K562 (cell line): ENCODE results near the gene SENP7. TPM values are rescaled to one million over a fixed set of nuclear protein-coding genes. Genes with fewer than 3 reads are reported as not detected.

Experiments used
- ARHGAP35 ChIP-seq: fragments of 450-650 bp; IDR thresholded peaks from 2 replicates; pipeline ENCODE4 v1.6.1; 2018; ENCODE audit not compliant: partially characterized antibody
- BMI1 ChIP-seq: fragments of 150-350 bp; IDR thresholded peaks from 2 replicates; pipeline ENCODE4 v1.6.1; 2014; ENCODE audit warnings: low read length
- CBX8 ChIP-seq: fragments of 200-600 bp; sonication (generic); IDR thresholded peaks from 2 replicates; pipeline ENCODE4 v1.6.1; 2012; ENCODE audit warnings: borderline replicate concordance, mixed run types, low read depth, mild to moderate bottlenecking, moderate library complexity, mixed read lengths, low read length, control low read depth, inconsistent platforms; ENCODE audit not compliant: poor library complexity, severe bottlenecking; ENCODE audit errors: extremely low read depth
- FOSL1 ChIP-seq: fragments of 200-800 bp; sonication (Bioruptor generic); conservative IDR thresholded peaks from 2 replicates; pipeline ENCODE4 v1.6.1; 2016; ENCODE audit warnings: missing genetic modification characterization, missing compliant biosample characterization
- FOXA3 ChIP-seq, 2 experiments: fragments of 450-650 bp in 1 of 2; sonication (generic) in 1 of 2; formaldehyde crosslinking; IDR thresholded peaks in 1 of 2; conservative IDR thresholded peaks in 1 of 2; 2 replicates each; pipeline versions ENCODE4 v1.4.0 to v1.8.0; 2020 to 2022; ENCODE audit warnings: mild to moderate bottlenecking in 2 of 2, missing genetic modification reagents in 1 of 2
- FOXJ3 ChIP-seq: sonication (generic); formaldehyde crosslinking; IDR thresholded peaks from 2 replicates; pipeline ENCODE4 v1.4.0; 2020; ENCODE audit warnings: mild to moderate bottlenecking, missing genetic modification reagents
- HIVEP1 ChIP-seq: fragments of 250-450 bp; sonication (Bioruptor Pico); IDR thresholded peaks from 2 replicates; pipeline ENCODE4 v1.4.0; 2020; ENCODE audit warnings: mild to moderate bottlenecking
- HMGN3 ChIP-seq: IDR thresholded peaks from 2 replicates; pipeline ENCODE4 v1.6.1; 2011; ENCODE audit warnings: borderline replicate concordance, low read depth, mild to moderate bottlenecking, mixed read lengths, low read length; ENCODE audit not compliant: insufficient read length; ENCODE audit errors: extremely low read depth
- JUND ChIP-seq, 2 experiments: IDR thresholded peaks; 2 replicates in 1 of 2; 3 replicates in 1 of 2; pipeline ENCODE4 v1.6.1; 2011; ENCODE audit warnings: borderline replicate concordance in 2 of 2, low read depth in 2 of 2, low read length in 2 of 2, improper control_type of control experiment in 1 of 2, missing biosample characterization in 1 of 2, missing genetic modification characterization in 1 of 2, missing genetic modification reagents in 1 of 2
- MAFG ChIP-seq: fragments of 450-650 bp; conservative IDR thresholded peaks from 2 replicates; pipeline ENCODE4 v1.6.1; 2016; ENCODE audit warnings: missing genetic modification characterization, missing compliant biosample characterization
- MAFK ChIP-seq: IDR thresholded peaks from 2 replicates; pipeline ENCODE4 v1.6.1; 2011; ENCODE audit warnings: low read length, improper control_type of control experiment
- MXD1 ChIP-seq: fragments of 250-450 bp; sonication (Bioruptor Pico); IDR thresholded peaks from 2 replicates; pipeline ENCODE4 v1.8.0; 2021; ENCODE audit warnings: borderline replicate concordance, mild to moderate bottlenecking, moderate library complexity; ENCODE audit not compliant: poor library complexity, severe bottlenecking
- MYBL2 ChIP-seq, 2 experiments: fragments of 450-650 bp in 1 of 2; sonication (generic) in 1 of 2; formaldehyde crosslinking in 1 of 2; IDR thresholded peaks; 2 replicates each; pipeline versions ENCODE4 v1.6.1 to v1.8.1; 2017 to 2022; ENCODE audit warnings: borderline replicate concordance in 1 of 2, inconsistent platforms in 1 of 2, low read depth in 1 of 2, mild to moderate bottlenecking in 1 of 2, missing genetic modification reagents in 1 of 2, moderate library complexity in 1 of 2
- NFATC3 ChIP-seq: fragments of 450-650 bp; IDR thresholded peaks from 2 replicates; pipeline ENCODE4 v1.6.1; 2017; ENCODE audit warnings: mild to moderate bottlenecking
- NFE2 ChIP-seq: IDR thresholded peaks from 2 replicates; pipeline ENCODE4 v1.6.1; 2014; ENCODE audit warnings: antibody characterized with exemption, low read depth
- NFIC ChIP-seq: fragments of 450-650 bp; IDR thresholded peaks from 2 replicates; pipeline ENCODE4 v1.6.1; 2017; ENCODE audit warnings: mild to moderate bottlenecking, inconsistent platforms
- POU5F1 ChIP-seq: fragments of 150-350 bp; IDR thresholded peaks from 2 replicates; pipeline ENCODE4 v1.6.1; 2014; ENCODE audit warnings: borderline replicate concordance, low read length, low read depth, mild to moderate bottlenecking; ENCODE audit not compliant: partially characterized antibody
- SLC30A9 ChIP-seq: fragments of 250-450 bp; sonication (Bioruptor Pico); IDR thresholded peaks from 2 replicates; pipeline ENCODE4 v1.8.0; 2022; ENCODE audit warnings: mild to moderate bottlenecking, moderate library complexity
- STAT5A ChIP-seq: IDR thresholded peaks from 2 replicates; pipeline ENCODE4 v1.6.1; 2012; ENCODE audit warnings: low read length, inconsistent platforms, borderline replicate concordance
- TEAD2 ChIP-seq: fragments of 450-650 bp; IDR thresholded peaks from 2 replicates; pipeline ENCODE4 v1.6.1; 2016; ENCODE audit warnings: missing genetic modification characterization, control low read depth, missing compliant biosample characterization
- ZNF175 ChIP-seq: fragments of 200-800 bp; sonication (Bioruptor generic); IDR thresholded peaks from 2 replicates; pipeline ENCODE4 v1.6.1; 2016; ENCODE audit warnings: low read depth, mild to moderate bottlenecking, missing genetic modification characterization, missing compliant biosample characterization
- ZNF57 ChIP-seq: fragments of 450-650 bp; formaldehyde crosslinking; IDR thresholded peaks from 2 replicates; pipeline ENCODE4 v1.4.0; 2020; ENCODE audit warnings: mild to moderate bottlenecking, moderate library complexity
- polyA plus RNA-seq, 8 experiments: library from polyadenylated mRNA; depleted of rRNA in 4 of 8; stranded (reverse) in 5 of 8; unstranded in 3 of 8; fragments of >200 nt; fragmentation: Nextera tagmentation in 2 of 8; fragmentation: Illumina TruSeq in 1 of 8; extraction: Ambion mirVana in 2 of 8; extraction: Trizol in 1 of 8; gene quantifications; 2 replicates each; pipeline versions ENCODE4 v1.2.1 to v1.2.3, GENCODE V29; 2011 to 2014; ENCODE audit warnings: inconsistent platforms in 1 of 8, missing spikeins in 1 of 8
- total RNA-seq, 7 experiments: library from RNA; depleted of rRNA in 6 of 7; stranded (reverse); fragments of >200 nt in 6 of 7; fragmentation: Illumina TruSeq in 2 of 7; extraction: Trizol in 2 of 7; gene quantifications; 2 replicates each; pipeline versions ENCODE4 v1.2.1 to v1.2.3, GENCODE V29; 2011 to 2021; ENCODE audit warnings: low replicate concordance in 1 of 7
- TF ChIP-seq, protein P1 (sequence below): fragments of 450-650 bp; IDR thresholded peaks from 2 replicates; pipeline ENCODE4 v1.6.1; 2017; ENCODE audit warnings: antibody characterized with exemption, mild to moderate bottlenecking

Gene SENP7
- total and polyA plus RNA-seq, 9 of the 15 experiments (the other 6 are each of a cell fraction or from before 2014, with no cell fraction given): 4.1 to 21.9 (median 10.7) TPM

GRCh38 chr3:101484805-101485620 lies 28.0 kb downstream of the SENP7 start (continued):
- TF ChIP-seq MXD1 (CRISPR knock-in tag) (no peak), TEAD2 (tag) (no peak), FOXJ3 (CRISPR knock-in tag) (no peak), MYBL2 (IDR thresholded peaks at IDR 0.05; ENCODE audit: low read depth) (no peak), MYBL2 (CRISPR knock-in tag; IDR thresholded peaks at IDR 0.05; ENCODE audit: borderline replicate concordance) (no peak), FOSL1 (tag) (peak; percentile 56), HIVEP1 (CRISPR knock-in tag) (no peak), ZNF57 (CRISPR knock-in tag) (no peak), NFATC3 (no peak), SLC30A9 (CRISPR knock-in tag) (no peak), POU5F1 (no peak), NFIC (no peak), MAFG (tag) (peak; percentile 82), ZNF175 (CRISPR knock-in tag) (no peak), CBX8 (no peak), STAT5A (no peak), MAFK (peak; percentile 57), FOXA3 (CRISPR knock-in tag; conservative IDR thresholded peaks at IDR 0.05 in 1 of 2, IDR thresholded peaks at IDR 0.05 in 1 of 2) (no peak), JUND (IDR thresholded peaks at IDR 0.05; ENCODE audit: borderline replicate concordance, low read depth, low read length) (peak; percentile 67), JUND (tag; IDR thresholded peaks at IDR 0.05; ENCODE audit: borderline replicate concordance, low read depth, low read length) (peak; percentile 69; the same call in 1 of the 3 replicates), BMI1 (no peak), HMGN3 (no peak), NFE2 (peak; percentile 88), ARHGAP35 (no peak)
- TF ChIP-seq, protein P1, sequence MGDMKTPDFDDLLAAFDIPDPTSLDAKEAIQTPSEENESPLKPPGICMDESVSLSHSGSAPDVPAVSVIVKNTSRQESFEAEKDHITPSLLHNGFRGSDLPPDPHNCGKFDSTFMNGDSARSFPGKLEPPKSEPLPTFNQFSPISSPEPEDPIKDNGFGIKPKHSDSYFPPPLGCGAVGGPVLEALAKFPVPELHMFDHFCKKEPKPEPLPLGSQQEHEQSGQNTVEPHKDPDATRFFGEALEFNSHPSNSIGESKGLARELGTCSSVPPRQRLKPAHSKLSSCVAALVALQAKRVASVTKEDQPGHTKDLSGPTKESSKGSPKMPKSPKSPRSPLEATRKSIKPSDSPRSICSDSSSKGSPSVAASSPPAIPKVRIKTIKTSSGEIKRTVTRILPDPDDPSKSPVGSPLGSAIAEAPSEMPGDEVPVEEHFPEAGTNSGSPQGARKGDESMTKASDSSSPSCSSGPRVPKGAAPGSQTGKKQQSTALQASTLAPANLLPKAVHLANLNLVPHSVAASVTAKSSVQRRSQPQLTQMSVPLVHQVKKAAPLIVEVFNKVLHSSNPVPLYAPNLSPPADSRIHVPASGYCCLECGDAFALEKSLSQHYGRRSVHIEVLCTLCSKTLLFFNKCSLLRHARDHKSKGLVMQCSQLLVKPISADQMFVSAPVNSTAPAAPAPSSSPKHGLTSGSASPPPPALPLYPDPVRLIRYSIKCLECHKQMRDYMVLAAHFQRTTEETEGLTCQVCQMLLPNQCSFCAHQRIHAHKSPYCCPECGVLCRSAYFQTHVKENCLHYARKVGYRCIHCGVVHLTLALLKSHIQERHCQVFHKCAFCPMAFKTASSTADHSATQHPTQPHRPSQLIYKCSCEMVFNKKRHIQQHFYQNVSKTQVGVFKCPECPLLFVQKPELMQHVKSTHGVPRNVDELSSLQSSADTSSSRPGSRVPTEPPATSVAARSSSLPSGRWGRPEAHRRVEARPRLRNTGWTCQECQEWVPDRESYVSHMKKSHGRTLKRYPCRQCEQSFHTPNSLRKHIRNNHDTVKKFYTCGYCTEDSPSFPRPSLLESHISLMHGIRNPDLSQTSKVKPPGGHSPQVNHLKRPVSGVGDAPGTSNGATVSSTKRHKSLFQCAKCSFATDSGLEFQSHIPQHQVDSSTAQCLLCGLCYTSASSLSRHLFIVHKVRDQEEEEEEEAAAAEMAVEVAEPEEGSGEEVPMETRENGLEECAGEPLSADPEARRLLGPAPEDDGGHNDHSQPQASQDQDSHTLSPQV: no peak
